Esophagus squamous epithelium (tissue), 5 donors: ENCODE results near the gene SFRP2. TPM values are rescaled to one million over a fixed set of nuclear protein-coding genes. Genes with fewer than 3 reads are reported as not detected.

Experiments used
- DNase-seq: peaks from one replicate; lab custom pipeline; 2025; lab: John Stamatoyannopoulos, UW
- H3K27ac ChIP-seq, 4 donors: fragments of 200-600 bp; sonication (generic); one replicate each; pipeline ENCODE4 v1.5.1; 2016 to 2019; ENCODE audit warnings: mild to moderate bottlenecking in 1 of 4
- H3K27me3 ChIP-seq, 4 donors: fragments of 200-600 bp; sonication (generic); 1 replicate in 3 of 4; 2 replicates in 1 of 4; pipeline versions ENCODE4 v1.5.1 to v1.6.0; 2017 to 2021; ENCODE audit warnings: antibody characterized with exemption in 1 of 4
- H3K36me3 ChIP-seq, 3 donors: fragments of 200-600 bp; sonication (generic); one replicate each; pipeline ENCODE4 v1.5.1; 2016 to 2019
- H3K4me1 ChIP-seq, 3 donors: fragments of 200-600 bp; sonication (generic); one replicate each; pipeline ENCODE4 v1.5.1; 2017 to 2019
- H3K4me3 ChIP-seq, 4 donors: fragments of 200-600 bp; sonication (generic); 1 replicate in 3 of 4; 2 replicates in 1 of 4; pipeline ENCODE4 v1.5.1; 2016 to 2019; ENCODE audit warnings: mild to moderate bottlenecking in 2 of 4, moderate library complexity in 1 of 4
- H3K9me3 ChIP-seq, 3 donors: fragments of 200-600 bp; sonication (generic); one replicate each; pipeline ENCODE4 v1.5.1; 2016 to 2019
- CTCF ChIP-seq, 6 experiments: fragments of 450-650 bp in 4 of 6; fragments of 200-600 bp in 2 of 6; sonication (generic) in 2 of 6; IDR thresholded peaks; one replicate each; pipeline ENCODE4 v1.5.1; 2016 to 2019; ENCODE audit warnings: antibody characterized with exemption in 6 of 6, mild to moderate bottlenecking in 4 of 6, moderate library complexity in 4 of 6
- POLR2A ChIP-seq, 4 donors: fragments of 450-650 bp; IDR thresholded peaks; one replicate each; pipeline ENCODE4 v1.6.1; 2017; ENCODE audit warnings: antibody characterized with exemption in 4 of 4, mild to moderate bottlenecking in 4 of 4, moderate library complexity in 3 of 4
- WGBS, 2 donors: methylation state at CpG; one replicate each; pipeline ENCODE4 v1.1.5; 2018; 5-methylcytosine and 5-hydroxymethylcytosine counted together
- intact Hi-C: fragments of 100-400 bp; cut with DNase I; formaldehyde crosslinking; loops from one replicate; pipeline ENCODE4 v1.15.0; 2022
- total RNA-seq, 4 donors: library from RNA; depleted of rRNA; stranded (reverse); fragments of >200 nt; gene quantifications; one replicate each; pipeline ENCODE4 v1.1.0, GENCODE V29; 2016
- donor health status: DM: yes; HTN: yes; CAD: no.

Gene SFRP2
- total RNA-seq, 4 donors from 2014 or later, result 2.2 to 104 (median 13.3) TPM

- Histone ChIP-seq H3K9me3 (no peaks in the 10 kb centered on the region), H3K4me3 (peak overlapping the region in 3 of 4 donors; percentile 0 to 65 (median 47)), H3K4me1 (peaks cover 22 to 51% (median 27%) of the 10 kb centered on the region in 3 donors), H3K27ac (peak overlapping the region in 3 of 4 donors; percentile 54 to 79 (median 75)), H3K27me3 (peaks cover 22 to 90% (median 37%) of the 10 kb centered on the region in 4 donors), H3K36me3 (no peaks in the 10 kb centered on the region)
- TF ChIP-seq POLR2A (IDR thresholded peaks at IDR 0.05) (no peak), CTCF (IDR thresholded peaks at IDR 0.05) (peak in 5 of 6 experiments; percentile 6 to 46 (median 21))
- WGBS, 2 donors, result 5 to 7% methylated on average over 11 to 29 of the region's 37 CpGs
- no peak for DNase-seq
- intact Hi-C loops, result loop anchor here (10.0 kb wide), 1 partner anchor 523 kb away; no protein-coding TSS in a partner anchor
Observed at GRCh38 chr4:153791746-153792617, 3.1 kb upstream of the SFRP2 start.

- peaks cover 22 to 95% (median 37%) of the 10 kb centered on the region in 4 donors for H3K27me3 ChIP-seq
- 3 to 10% methylated on average over 2 to 13 of the region's 51 CpGs for WGBS, 2 donors
- no peak for DNase-seq
- intact Hi-C loops, result loop anchor here (10.0 kb wide), 1 partner anchor 524 kb away; no protein-coding TSS in a partner anchor
- H3K9me3 ChIP-seq, result no peaks in the 10 kb centered on the region
- TF ChIP-seq POLR2A (IDR thresholded peaks at IDR 0.05) (no peak), CTCF (IDR thresholded peaks at IDR 0.05) (peak in 2 of 6 experiments; percentile 11 to 17)
- peaks cover 22 to 51% (median 27%) of the 10 kb centered on the region in 3 donors for H3K4me1 ChIP-seq
- no peaks in the 10 kb centered on the region for H3K36me3 ChIP-seq
- H3K4me3 ChIP-seq, result peak overlapping the region in 3 of 4 donors; percentile 30 to 65 (median 47)
- peak overlapping the region; percentile 36 to 79 (median 64) for H3K27ac ChIP-seq
Observed at GRCh38 chr4:153790962-153791551, 2.2 kb upstream of the SFRP2 start.

- Histone ChIP-seq H3K4me3 (peak overlapping the region in 3 of 4 donors; percentile 30 to 65 (median 47)), H3K27me3 (peaks cover 22 to 98% (median 37%) of the 10 kb centered on the region in 4 donors), H3K9me3 (no peaks in the 10 kb centered on the region), H3K27ac (peak overlapping the region; percentile 36 to 79 (median 64)), H3K4me1 (peaks cover 22 to 51% (median 27%) of the 10 kb centered on the region in 3 donors), H3K36me3 (no peaks in the 10 kb centered on the region)
- no peak for TF ChIP-seq POLR2A (IDR thresholded peaks at IDR 0.05)
- no peak for TF ChIP-seq CTCF (IDR thresholded peaks at IDR 0.05)
- no peak for DNase-seq
- intact Hi-C loops, result loop anchor here (10.0 kb wide), 1 partner anchor 524 kb away; no protein-coding TSS in a partner anchor
- 37 to 39% methylated on average over 7 to 9 of the region's 10 CpGs for WGBS, 2 donors
Observed at GRCh38 chr4:153790500-153790865, 1.6 kb upstream of the SFRP2 start.

GRCh38 chr4:153789741-153790499 is 1.0 kb upstream of the SFRP2 start:
- WGBS, 2 donors, result 41 to 46% methylated on average over 23 of the region's 28 CpGs
- peak overlapping the region; percentile 36 to 79 (median 64) for H3K27ac ChIP-seq
- H3K27me3 ChIP-seq, result peaks cover 22 to 93% (median 37%) of the 10 kb centered on the region in 4 donors
- H3K9me3 ChIP-seq, result no peaks in the 10 kb centered on the region
- TF ChIP-seq CTCF (IDR thresholded peaks at IDR 0.05) (no peak), POLR2A (IDR thresholded peaks at IDR 0.05) (no peak)
- H3K36me3 ChIP-seq, result no peaks in the 10 kb centered on the region
- peaks cover 22 to 51% (median 27%) of the 10 kb centered on the region in 3 donors for H3K4me1 ChIP-seq
- peak overlapping the region in 3 of 4 donors; percentile 30 to 65 (median 47) for H3K4me3 ChIP-seq
- DNase-seq, result no peak
- intact Hi-C loops, result loop anchor here (10.0 kb wide), 1 partner anchor 525 kb away; no protein-coding TSS in a partner anchor
